WTC11 (cell line): ENCODE data around the gene AP5Z1. TPM values are rescaled to one million over a fixed set of nuclear protein-coding genes. Genes with fewer than 3 reads are reported as not detected.

ENCODE experiments used
- ATAC-seq: fragments of 200-7000 bp; cut with Tn5 transposase; 2 replicates; pipeline ENCODE4 v1.10.0; 2021; ENCODE audit warnings: mild to moderate bottlenecking, moderate library complexity
- CTCF ChIA-PET: fragments of 300-600 bp; sonication (Branson Sonifier 250); formaldehyde crosslinking; loops from one replicate; lab custom pipeline; 2021; ENCODE audit warnings: antibody characterized with exemption; lab: Charles Lee
- POLR2A ChIA-PET: fragments of 350-600 bp; sonication (Branson Sonifier 250); formaldehyde crosslinking; loops from one replicate; lab custom pipeline; 2021; ENCODE audit warnings: antibody characterized with exemption; lab: Charles Lee
- DNase-seq: peaks from one replicate; pipeline ENCODE4 v3.0.0; 2021; ENCODE audit warnings: low spot score
- H3K27ac Mint-ChIP-seq: 2 replicates; pipeline ENCODE4 v1.8.0; 2021; ENCODE audit warnings: mixed read lengths
- H3K27me3 Mint-ChIP-seq: 2 replicates; pipeline ENCODE4 v1.8.0; 2021; ENCODE audit warnings: low read depth, mild to moderate bottlenecking, moderate library complexity, mixed read lengths
- H3K36me3 Mint-ChIP-seq: 2 replicates; pipeline ENCODE4 v1.8.0; 2021; ENCODE audit warnings: mixed read lengths
- H3K4me1 Mint-ChIP-seq: 2 replicates; pipeline ENCODE4 v1.8.0; 2022; ENCODE audit warnings: mixed read lengths
- H3K4me3 Mint-ChIP-seq: 2 replicates; pipeline ENCODE4 v1.8.0; 2021; ENCODE audit warnings: mild to moderate bottlenecking, moderate library complexity, mixed read lengths
- H3K9me3 Mint-ChIP-seq: 2 replicates; pipeline ENCODE4 v1.8.0; 2021; ENCODE audit warnings: mixed read lengths
- AFF4 ChIP-seq: sonication (generic); formaldehyde crosslinking; IDR thresholded peaks from 2 replicates; pipeline ENCODE4 v1.8.1; 2023; ENCODE audit warnings: mild to moderate bottlenecking, missing genetic modification reagents, borderline replicate concordance
- ARID4B ChIP-seq: sonication (generic); formaldehyde crosslinking; IDR thresholded peaks from 2 replicates; pipeline ENCODE4 v1.8.0; 2023; ENCODE audit warnings: missing genetic modification reagents, mild to moderate bottlenecking, borderline replicate concordance
- ATF3 ChIP-seq: sonication (generic); formaldehyde crosslinking; conservative IDR thresholded peaks from 2 replicates; pipeline ENCODE4 v1.8.1; 2022; ENCODE audit warnings: mild to moderate bottlenecking, missing genetic modification reagents
- ATF6 ChIP-seq: sonication (generic); formaldehyde crosslinking; IDR thresholded peaks from 2 replicates; pipeline ENCODE4 v1.8.1; 2023; ENCODE audit warnings: mild to moderate bottlenecking, missing genetic modification reagents
- CREB1 ChIP-seq: sonication (generic); formaldehyde crosslinking; IDR thresholded peaks from 2 replicates; pipeline ENCODE4 v1.8.0; 2023; ENCODE audit warnings: mild to moderate bottlenecking, missing genetic modification reagents
- CREM ChIP-seq: sonication (generic); formaldehyde crosslinking; IDR thresholded peaks from 2 replicates; pipeline ENCODE4 v1.8.1; 2022; ENCODE audit warnings: mild to moderate bottlenecking, missing genetic modification reagents, moderate library complexity
- EMX1 ChIP-seq: fragments of 250-450 bp; sonication (Bioruptor Pico); IDR thresholded peaks from 2 replicates; pipeline ENCODE4 v1.8.0; 2021; ENCODE audit warnings: mild to moderate bottlenecking
- GABPB1 ChIP-seq: sonication (generic); formaldehyde crosslinking; IDR thresholded peaks from 2 replicates; pipeline ENCODE4 v1.8.1; 2023; ENCODE audit warnings: mild to moderate bottlenecking, missing genetic modification reagents
- GTF2I ChIP-seq: fragments of 250-450 bp; sonication (Bioruptor Pico); conservative IDR thresholded peaks from 2 replicates; pipeline ENCODE4 v1.4.0; 2021; ENCODE audit warnings: mild to moderate bottlenecking
- JUN ChIP-seq: sonication (generic); formaldehyde crosslinking; IDR thresholded peaks from 2 replicates; pipeline ENCODE4 v1.8.0; 2023; ENCODE audit warnings: mild to moderate bottlenecking, missing genetic modification reagents
- MAX ChIP-seq: sonication (generic); formaldehyde crosslinking; IDR thresholded peaks from 2 replicates; pipeline ENCODE4 v1.8.0; 2022; ENCODE audit warnings: mild to moderate bottlenecking, missing genetic modification reagents
- MYBL2 ChIP-seq: sonication (generic); formaldehyde crosslinking; IDR thresholded peaks from 2 replicates; pipeline ENCODE4 v1.8.1; 2023; ENCODE audit warnings: mild to moderate bottlenecking, moderate library complexity, missing genetic modification reagents
- NFATC4 ChIP-seq: fragments of 250-450 bp; sonication (Bioruptor Pico); IDR thresholded peaks from 2 replicates; pipeline ENCODE4 v1.9.0; 2021; ENCODE audit warnings: mild to moderate bottlenecking
- NFE2L1 ChIP-seq: sonication (generic); formaldehyde crosslinking; IDR thresholded peaks from 2 replicates; pipeline ENCODE4 v1.8.1; 2023; ENCODE audit warnings: missing genetic modification reagents
- NR1H2 ChIP-seq: sonication (generic); formaldehyde crosslinking; IDR thresholded peaks from 2 replicates; pipeline ENCODE4 v1.9.0; 2021; ENCODE audit warnings: mild to moderate bottlenecking, moderate library complexity, missing genetic modification reagents
- PRRX2 ChIP-seq: fragments of 250-450 bp; sonication (Bioruptor Pico); IDR thresholded peaks from 2 replicates; pipeline ENCODE4 v1.8.0; 2021; ENCODE audit warnings: mild to moderate bottlenecking
- RELA ChIP-seq: sonication (generic); formaldehyde crosslinking; IDR thresholded peaks from 2 replicates; pipeline ENCODE4 v1.8.1; 2022; ENCODE audit warnings: missing genetic modification reagents, mild to moderate bottlenecking, borderline replicate concordance
- ZNF121 ChIP-seq: sonication (generic); formaldehyde crosslinking; IDR thresholded peaks from 2 replicates; pipeline ENCODE4 v1.8.0; 2023; ENCODE audit warnings: missing genetic modification reagents
- ZNF423 ChIP-seq: fragments of 250-450 bp; sonication (Bioruptor Pico); IDR thresholded peaks from 2 replicates; pipeline ENCODE4 v2.1.2; 2022; ENCODE audit warnings: mild to moderate bottlenecking, moderate library complexity
- total RNA-seq: library from RNA; stranded (reverse); gene quantifications from 3 replicates; pipeline ENCODE4 v1.2.3, GENCODE V29; 2021
- TF ChIP-seq, protein P1 (sequence below): sonication (generic); formaldehyde crosslinking; IDR thresholded peaks from 2 replicates; pipeline ENCODE4 v1.8.1; 2022; ENCODE audit warnings: mild to moderate bottlenecking, moderate library complexity, missing genetic modification reagents
- TF ChIP-seq, protein P2 (sequence below): sonication (generic); formaldehyde crosslinking; IDR thresholded peaks from 2 replicates; pipeline ENCODE4 v1.8.1; 2022; ENCODE audit warnings: missing genetic modification reagents, borderline replicate concordance

AP5Z1 gene
- total RNA-seq, 1 experiment from 2014 or later, result 29.4 TPM

- ChIA-PET CTCF (interaction anchor here (0.5 to 1.1 kb wide), 2 partner anchors 32 to 416 kb away, joined by 3 to 5 read pairs; no protein-coding TSS in a partner anchor), POLR2A (no interaction called here)
- no peaks in the 10 kb centered on the region for H3K36me3 Mint-ChIP-seq
- H3K27ac Mint-ChIP-seq, result no peak overlapping the region
- DNase-seq, result no peak
- no peaks in the 10 kb centered on the region for H3K9me3 Mint-ChIP-seq
- ATAC-seq, result no peak
- TF ChIP-seq GTF2I (CRISPR knock-in tag) (no peak), PRRX2 (CRISPR knock-in tag) (no peak), ZNF121 (no peak), MAX (CRISPR knock-in tag) (no peak), CREM (CRISPR knock-in tag) (no peak), RELA (CRISPR knock-in tag) (no peak), CREB1 (no peak)
- TF ChIP-seq, protein P1, sequence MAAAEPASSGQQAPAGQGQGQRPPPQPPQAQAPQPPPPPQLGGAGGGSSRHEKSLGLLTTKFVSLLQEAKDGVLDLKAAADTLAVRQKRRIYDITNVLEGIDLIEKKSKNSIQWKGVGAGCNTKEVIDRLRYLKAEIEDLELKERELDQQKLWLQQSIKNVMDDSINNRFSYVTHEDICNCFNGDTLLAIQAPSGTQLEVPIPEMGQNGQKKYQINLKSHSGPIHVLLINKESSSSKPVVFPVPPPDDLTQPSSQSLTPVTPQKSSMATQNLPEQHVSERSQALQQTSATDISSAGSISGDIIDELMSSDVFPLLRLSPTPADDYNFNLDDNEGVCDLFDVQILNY (CRISPR knock-in tag), result no peak
- TF ChIP-seq, all 79 proteins: peak for 0
- Mint-ChIP-seq H3K4me3 (no peak overlapping the region), H3K4me1 (no peaks in the 10 kb centered on the region), H3K27me3 (no peaks in the 10 kb centered on the region)
Observed at GRCh38 chr7:4824120-4824775, 48.8 kb downstream of the AP5Z1 start.

- H3K27ac Mint-ChIP-seq, result no peak overlapping the region
- CTCF ChIA-PET, result interaction anchor here (0.5 kb wide), 1 partner anchor 415 kb away, joined by 3 read pairs; no protein-coding TSS in a partner anchor
- POLR2A ChIA-PET, result no interaction called here
- DNase-seq (no peak), ATAC-seq (no peak)
- no peaks in the 10 kb centered on the region for H3K27me3 Mint-ChIP-seq
- no peaks in the 10 kb centered on the region for H3K9me3 Mint-ChIP-seq
- H3K4me1 Mint-ChIP-seq, result no peaks in the 10 kb centered on the region; the same call in none of the 2 replicates
- no peaks in the 10 kb centered on the region for H3K36me3 Mint-ChIP-seq
- H3K4me3 Mint-ChIP-seq, result no peak overlapping the region
- TF ChIP-seq GABPB1 (CRISPR knock-in tag) (no peak), ATF3 (CRISPR knock-in tag) (no peak), ARID4B (CRISPR knock-in tag) (no peak), EMX1 (CRISPR knock-in tag) (no peak), ZNF423 (CRISPR knock-in tag) (no peak), ATF6 (CRISPR knock-in tag) (no peak), PRRX2 (CRISPR knock-in tag) (no peak), NFE2L1 (CRISPR knock-in tag) (no peak), NR1H2 (CRISPR knock-in tag) (no peak), GTF2I (CRISPR knock-in tag) (no peak), MYBL2 (no peak), AFF4 (CRISPR knock-in tag) (no peak), NFATC4 (CRISPR knock-in tag) (no peak), JUN (CRISPR knock-in tag) (no peak)
- TF ChIP-seq, protein P2, sequence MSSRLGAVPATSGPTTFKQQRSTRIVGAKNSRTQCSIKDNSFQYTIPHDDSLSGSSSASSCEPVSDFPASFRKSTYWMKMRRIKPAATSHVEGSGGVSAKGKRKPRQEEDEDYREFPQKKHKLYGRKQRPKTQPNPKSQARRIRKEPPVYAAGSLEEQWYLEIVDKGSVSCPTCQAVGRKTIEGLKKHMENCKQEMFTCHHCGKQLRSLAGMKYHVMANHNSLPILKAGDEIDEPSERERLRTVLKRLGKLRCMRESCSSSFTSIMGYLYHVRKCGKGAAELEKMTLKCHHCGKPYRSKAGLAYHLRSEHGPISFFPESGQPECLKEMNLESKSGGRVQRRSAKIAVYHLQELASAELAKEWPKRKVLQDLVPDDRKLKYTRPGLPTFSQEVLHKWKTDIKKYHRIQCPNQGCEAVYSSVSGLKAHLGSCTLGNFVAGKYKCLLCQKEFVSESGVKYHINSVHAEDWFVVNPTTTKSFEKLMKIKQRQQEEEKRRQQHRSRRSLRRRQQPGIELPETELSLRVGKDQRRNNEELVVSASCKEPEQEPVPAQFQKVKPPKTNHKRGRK (CRISPR knock-in tag), result no peak
Observed at GRCh38 chr7:4825081-4825480, 49.7 kb downstream of the AP5Z1 start.
